Ovary (tissue), 9 donors: ENCODE results near the gene ZNF598. TPM values are rescaled to one million over a fixed set of nuclear protein-coding genes. Genes with fewer than 3 reads are reported as not detected.
A peak's percentile ranks its signal among the peaks of the same experiment; 100 is the strongest.
"Not testable (repeated sequence)": the region's sequence is repeated elsewhere in the genome, so short reads cannot be mapped to it uniquely, and the experiment has no call there.

Experiments used
- DNase-seq, 5 donors: peaks; one replicate each; pipeline ENCODE4 v3.0.0-alpha.2; 2019 to 2020
- H3K27ac ChIP-seq, 2 donors: fragments of 200-600 bp; one replicate each; pipeline versions ENCODE4 v1.5.1 to v1.8.0; 2019 to 2022
- H3K27me3 ChIP-seq: fragments of 200-600 bp; one replicate; pipeline ENCODE4 v1.8.0; 2022
- H3K36me3 ChIP-seq: fragments of 200-600 bp; sonication (generic); one replicate; pipeline ENCODE4 v1.5.1; 2019
- H3K4me1 ChIP-seq: one replicate; pipeline ENCODE4 v1.8.1; 2013; ENCODE audit warnings: mild to moderate bottlenecking, moderate library complexity; ENCODE audit not compliant: insufficient read depth
- H3K4me3 ChIP-seq: fragments of 200-600 bp; sonication (generic); one replicate; pipeline ENCODE4 v1.5.1; 2017
- H3K9me3 ChIP-seq, 2 donors: fragments of 200-600 bp in 1 of 2; sonication (generic) in 1 of 2; one replicate each; pipeline versions ENCODE4 v1.5.1 to v1.8.1; 2013 to 2019; ENCODE audit warnings: mild to moderate bottlenecking in 1 of 2, moderate library complexity in 1 of 2
- EP300 ChIP-seq: sonication (generic); formaldehyde crosslinking; IDR thresholded peaks from one replicate; pipeline ENCODE4 v1.6.1; 2017; ENCODE audit warnings: antibody characterized with exemption
- POLR2A ChIP-seq: fragments of 450-650 bp; IDR thresholded peaks from one replicate; pipeline ENCODE4 v1.6.1; 2017; ENCODE audit warnings: antibody characterized with exemption, mild to moderate bottlenecking, moderate library complexity
- WGBS, 3 donors: extraction: QIAGEN DNeasy Blood & Tissue Kit in 1 of 3; methylation state at CpG; one replicate each; pipeline versions ENCODE4 v1.1.5 to v1.1.7; 2013 to 2017; 5-methylcytosine and 5-hydroxymethylcytosine counted together
- intact Hi-C, 4 donors: fragments of 100-400 bp; cut with DNase I; formaldehyde crosslinking; loops; one replicate each; pipeline versions ENCODE4 v1.11.0 to v1.15.1; 2022 to 2023
- polyA plus RNA-seq, 2 donors: library from polyadenylated mRNA; stranded (reverse); fragments of 200-250 nt in 1 of 2; fragments of 350-450 nt in 1 of 2; fragmentation: Illumina TruSeq in 1 of 2; extraction: RNeasy Lipid Tissue Mini Kit (QIAGEN cat#74804) in 1 of 2; gene quantifications; one replicate each; pipeline ENCODE4 v1.2.3, GENCODE V29; 2013 to 2014
- total RNA-seq, 7 donors: library from RNA; depleted of rRNA in 2 of 7; stranded (reverse); fragments of >200 nt in 2 of 7; fragmentation: NEBNext Ultra II Directional in 3 of 7; extraction: Animal tissue kit (Norgen Biotek cat#: 25700) in 3 of 7; gene quantifications; one replicate each; pipeline versions ENCODE4 v1.1.0 to v1.2.4, GENCODE V29; 2016 to 2023
- TF ChIP-seq, protein P1 (sequence below), 3 donors: fragments of 450-650 bp in 2 of 3; fragments of 200-600 bp in 1 of 3; IDR thresholded peaks; one replicate each; pipeline versions ENCODE4 v1.5.1 to v1.8.0; 2016 to 2022; ENCODE audit warnings: antibody characterized with exemption in 3 of 3, mild to moderate bottlenecking in 1 of 3
- donor health status: DM: no; HTN: no; CAD: no; lungs with moderate emphysema.
- donor health status: DM: no; HTN: no; CAD: no.
- donor health status: Bipolar disorder and iron deficiency.
- donor health status: DM: yes; HTN: yes; CAD: no.
- donor health status: DM: no; HTN: no; CAD: no.
- donor health status: DM: yes; HTN: yes; CAD: no.

Gene ZNF598
- total and polyA plus RNA-seq, 9 donors: 0.95 to 44.5 (median 30.3) TPM

DNA sequence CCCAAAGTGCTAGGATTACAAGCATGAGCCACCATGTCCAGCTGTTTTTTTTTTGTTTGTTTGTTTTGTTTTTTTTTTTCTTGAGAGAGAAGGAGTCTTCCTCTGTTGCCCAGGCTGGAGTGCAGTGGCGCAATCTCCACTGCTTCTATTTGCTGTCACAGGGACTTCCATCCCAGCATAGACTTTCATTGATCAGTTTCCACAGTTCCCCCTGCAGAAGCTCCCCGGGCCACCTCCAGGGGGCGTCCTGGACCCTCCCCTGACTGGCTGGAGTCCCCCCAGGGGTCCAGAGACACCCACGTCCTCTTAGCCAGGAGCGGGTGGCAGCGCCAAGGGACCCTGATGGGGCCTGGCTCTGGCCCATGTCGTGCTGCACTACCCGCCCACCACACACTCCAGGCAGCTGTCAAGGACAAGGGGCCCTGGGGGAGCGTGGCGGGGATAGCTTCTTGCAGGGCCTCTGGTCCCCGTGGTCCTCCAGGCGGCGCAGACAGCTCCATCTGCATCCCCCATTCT is 6.8 kb upstream of the ZNF598 start:
- TF ChIP-seq, protein P1, sequence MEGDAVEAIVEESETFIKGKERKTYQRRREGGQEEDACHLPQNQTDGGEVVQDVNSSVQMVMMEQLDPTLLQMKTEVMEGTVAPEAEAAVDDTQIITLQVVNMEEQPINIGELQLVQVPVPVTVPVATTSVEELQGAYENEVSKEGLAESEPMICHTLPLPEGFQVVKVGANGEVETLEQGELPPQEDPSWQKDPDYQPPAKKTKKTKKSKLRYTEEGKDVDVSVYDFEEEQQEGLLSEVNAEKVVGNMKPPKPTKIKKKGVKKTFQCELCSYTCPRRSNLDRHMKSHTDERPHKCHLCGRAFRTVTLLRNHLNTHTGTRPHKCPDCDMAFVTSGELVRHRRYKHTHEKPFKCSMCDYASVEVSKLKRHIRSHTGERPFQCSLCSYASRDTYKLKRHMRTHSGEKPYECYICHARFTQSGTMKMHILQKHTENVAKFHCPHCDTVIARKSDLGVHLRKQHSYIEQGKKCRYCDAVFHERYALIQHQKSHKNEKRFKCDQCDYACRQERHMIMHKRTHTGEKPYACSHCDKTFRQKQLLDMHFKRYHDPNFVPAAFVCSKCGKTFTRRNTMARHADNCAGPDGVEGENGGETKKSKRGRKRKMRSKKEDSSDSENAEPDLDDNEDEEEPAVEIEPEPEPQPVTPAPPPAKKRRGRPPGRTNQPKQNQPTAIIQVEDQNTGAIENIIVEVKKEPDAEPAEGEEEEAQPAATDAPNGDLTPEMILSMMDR (IDR thresholded peaks at IDR 0.05): no peak
- no peak for TF ChIP-seq EP300
- no peak for TF ChIP-seq POLR2A
- H3K27ac ChIP-seq: no peak overlapping the region
- H3K9me3 ChIP-seq: no peaks in the 10 kb centered on the region
- H3K27me3 ChIP-seq: no peaks in the 10 kb centered on the region
- H3K36me3 ChIP-seq: no peaks in the 10 kb centered on the region
- no peak overlapping the region for H3K4me3 ChIP-seq
- H3K4me1 ChIP-seq: peaks cover 5% of the 10 kb centered on the region
- peak in 2 of 5 donors; percentile 21 to 39 for DNase-seq
- WGBS, 3 donors: 22 to 26% (median 23%) methylated on average over 12 to 13 of the region's 13 CpGs
- intact Hi-C loops: loop anchor here in 1 of 4 donors (5.0 kb wide), 1 partner anchor 126 kb away; no protein-coding TSS in a partner anchor

DNA sequence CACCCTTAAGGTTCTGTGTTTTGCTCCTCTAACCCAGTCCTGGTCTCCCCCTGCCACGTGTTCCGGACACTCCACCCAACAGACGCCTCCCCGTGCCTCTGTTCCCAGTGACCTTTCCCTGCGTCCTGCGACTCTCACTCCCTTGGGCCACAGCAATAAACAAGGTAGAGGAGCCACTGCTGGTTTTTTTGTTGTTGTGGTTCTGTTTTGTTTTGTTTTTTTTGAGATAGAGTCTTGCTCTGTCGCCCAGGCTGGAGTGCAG is 6.3 kb upstream of the ZNF598 start:
- no peak overlapping the region for H3K4me3 ChIP-seq
- H3K36me3 ChIP-seq: no peaks in the 10 kb centered on the region
- H3K27ac ChIP-seq: no peak overlapping the region
- intact Hi-C loops: loop anchor here in 1 of 4 donors (5.0 kb wide), 1 partner anchor 126 kb away; no protein-coding TSS in a partner anchor
- H3K27me3 ChIP-seq: no peaks in the 10 kb centered on the region
- H3K9me3 ChIP-seq: no peaks in the 10 kb centered on the region
- WGBS, 3 donors: 73 to 86% (median 74%) methylated on average over 7 of the region's 7 CpGs
- DNase-seq: no peak
- H3K4me1 ChIP-seq: peaks cover 5% of the 10 kb centered on the region
- no peak for TF ChIP-seq POLR2A

DNA sequence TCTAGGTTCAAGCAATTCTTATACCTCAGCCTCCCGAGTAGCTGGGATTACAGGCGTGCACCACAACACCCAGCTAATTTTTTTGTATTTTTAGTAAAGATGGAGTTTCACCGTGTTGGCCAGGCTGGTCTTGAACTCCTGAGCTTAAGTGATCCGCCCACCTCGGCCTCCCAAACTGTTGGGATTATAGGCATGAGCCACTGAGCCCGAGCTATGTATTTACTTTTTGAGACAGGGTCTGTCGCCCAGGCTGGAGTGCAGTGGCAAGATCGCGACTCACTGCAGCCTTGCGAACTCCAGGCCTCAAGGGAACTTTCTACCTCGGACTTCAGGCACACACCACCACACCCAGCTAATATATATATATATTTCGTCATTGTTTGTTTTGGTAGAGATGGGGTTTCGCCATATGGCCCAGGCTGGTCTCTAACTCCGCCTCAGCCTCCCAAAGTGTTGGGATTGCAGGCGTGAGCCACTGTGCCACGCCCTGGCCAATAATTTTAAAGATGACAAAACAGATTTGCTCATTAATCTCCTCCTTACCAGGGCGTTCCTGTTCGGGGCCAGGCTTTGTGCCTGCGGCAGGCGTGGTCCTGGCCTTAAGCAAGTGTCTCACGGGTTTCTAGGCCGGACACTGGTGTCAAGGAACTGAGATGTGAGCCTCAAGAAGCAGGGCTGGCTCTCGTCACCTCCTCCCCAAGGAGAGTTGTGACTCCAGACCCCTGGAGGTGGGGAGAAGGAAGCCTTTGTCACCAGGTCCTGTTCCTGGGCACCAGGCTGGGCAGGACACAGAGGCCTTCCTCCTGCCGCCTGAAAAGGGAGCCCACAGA is 5.7 kb upstream of the ZNF598 start:
- no peak for DNase-seq
- Histone ChIP-seq H3K4me1 (peaks cover 6% of the 10 kb centered on the region), H3K27me3 (no peaks in the 10 kb centered on the region), H3K4me3 (no peak overlapping the region), H3K36me3 (no peaks in the 10 kb centered on the region), H3K9me3 (no peaks in the 10 kb centered on the region), H3K27ac (no peak overlapping the region)
- intact Hi-C loops: loop anchor here in 1 of 4 donors (5.0 kb wide), 1 partner anchor 127 kb away; no protein-coding TSS in a partner anchor
- TF ChIP-seq POLR2A: no peak
- TF ChIP-seq, protein P1 (IDR thresholded peaks at IDR 0.05): no peak
- no peak for TF ChIP-seq EP300
- 89 to 91% (median 90%) methylated on average over 24 of the region's 24 CpGs for WGBS, 3 donors

DNA sequence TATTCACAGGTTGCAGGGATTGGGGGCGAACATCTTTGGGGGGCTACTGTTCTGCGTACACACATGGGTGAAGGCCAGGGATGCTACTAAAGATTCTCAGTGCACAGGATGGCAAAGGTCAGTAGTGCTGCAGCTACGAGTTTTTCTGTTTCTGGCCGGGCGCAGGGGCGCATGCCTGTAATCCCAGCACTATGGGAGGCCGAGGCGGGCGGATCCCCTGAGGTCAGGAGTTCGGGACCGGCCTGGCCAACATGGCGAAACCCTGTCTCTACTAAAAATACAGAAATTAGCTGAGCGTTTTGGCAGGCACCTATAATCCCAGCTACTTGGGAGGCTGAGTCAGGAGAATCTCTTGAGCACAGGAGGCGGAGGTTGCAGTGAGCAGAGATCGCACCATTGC is 3.9 kb upstream of the ZNF598 start:
- DNase-seq: peak in 1 of 5 donors; percentile 19
- intact Hi-C loops: no loop called here
- Histone ChIP-seq H3K36me3 (no peaks in the 10 kb centered on the region), H3K27me3 (no peaks in the 10 kb centered on the region), H3K27ac (no peak overlapping the region), H3K9me3 (no peaks in the 10 kb centered on the region), H3K4me1 (peaks cover 11% of the 10 kb centered on the region), H3K4me3 (no peak overlapping the region)
- WGBS, 3 donors: 82 to 91% (median 91%) methylated on average over 15 of the region's 15 CpGs
- TF ChIP-seq POLR2A (no peak), EP300 (no peak)
- TF ChIP-seq, protein P1 (IDR thresholded peaks at IDR 0.05): no peak

DNA sequence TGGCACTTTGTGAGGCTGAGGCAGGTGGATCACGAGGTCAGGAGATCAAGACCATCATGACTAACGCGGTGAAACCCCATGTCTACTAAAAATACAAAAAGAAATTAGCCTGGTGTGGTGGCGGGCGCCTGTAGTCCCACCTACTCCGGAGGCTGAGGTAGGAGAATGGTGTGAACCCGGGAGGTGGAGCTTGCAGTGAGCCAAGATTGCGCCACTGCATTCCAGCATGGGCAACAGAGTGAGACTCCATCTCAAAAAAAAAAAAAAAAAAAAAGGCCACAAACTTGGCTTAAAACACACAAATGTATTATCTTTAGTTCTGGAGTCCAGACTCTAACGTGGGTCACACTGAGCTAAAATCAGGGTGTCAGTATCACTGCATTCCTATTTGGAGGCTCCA is 2.1 kb upstream of the ZNF598 start:
- H3K27me3 ChIP-seq, H3K4me3 ChIP-seq, H3K27ac ChIP-seq, H3K9me3 ChIP-seq, H3K36me3 ChIP-seq, intact Hi-C loops, DNase-seq: not testable (repeated sequence)
- peaks cover 21% of the 10 kb centered on the region for H3K4me1 ChIP-seq
- 84 to 87% (median 85%) methylated on average over 9 of the region's 9 CpGs for WGBS, 3 donors
